ENCODE results near the gene CDK9.

DNA sequence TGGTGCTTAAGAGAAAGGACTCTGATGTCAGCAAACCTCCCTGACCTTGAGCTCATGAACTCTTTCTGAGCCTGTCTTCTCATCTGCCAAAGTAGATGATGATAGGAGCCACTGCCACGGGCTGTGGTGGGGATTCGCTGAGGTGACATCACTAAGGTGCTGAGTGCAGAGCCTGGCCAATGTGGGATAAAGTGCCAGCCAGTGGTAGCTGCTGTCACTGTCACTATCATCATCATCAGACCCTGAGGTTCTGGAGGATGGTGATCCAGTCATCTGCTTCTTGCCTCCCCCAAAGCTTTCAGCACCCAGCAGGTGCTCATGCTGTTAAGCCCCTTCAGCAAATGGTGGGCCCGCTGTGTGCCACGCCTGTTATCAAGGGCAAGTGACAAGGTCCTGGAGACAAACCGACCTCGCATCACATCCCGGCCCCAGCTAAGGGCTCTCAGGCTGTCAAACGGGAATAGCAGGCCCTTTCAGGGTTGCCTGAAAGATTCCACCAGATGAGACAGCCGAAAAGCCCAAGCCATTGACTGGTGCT lies 23.2 kb downstream of the CDK9 start:
- TF ChIP-seq POLR2A (IDR thresholded peaks at IDR 0.05): no peak
- TF ChIP-seq, protein P1, sequence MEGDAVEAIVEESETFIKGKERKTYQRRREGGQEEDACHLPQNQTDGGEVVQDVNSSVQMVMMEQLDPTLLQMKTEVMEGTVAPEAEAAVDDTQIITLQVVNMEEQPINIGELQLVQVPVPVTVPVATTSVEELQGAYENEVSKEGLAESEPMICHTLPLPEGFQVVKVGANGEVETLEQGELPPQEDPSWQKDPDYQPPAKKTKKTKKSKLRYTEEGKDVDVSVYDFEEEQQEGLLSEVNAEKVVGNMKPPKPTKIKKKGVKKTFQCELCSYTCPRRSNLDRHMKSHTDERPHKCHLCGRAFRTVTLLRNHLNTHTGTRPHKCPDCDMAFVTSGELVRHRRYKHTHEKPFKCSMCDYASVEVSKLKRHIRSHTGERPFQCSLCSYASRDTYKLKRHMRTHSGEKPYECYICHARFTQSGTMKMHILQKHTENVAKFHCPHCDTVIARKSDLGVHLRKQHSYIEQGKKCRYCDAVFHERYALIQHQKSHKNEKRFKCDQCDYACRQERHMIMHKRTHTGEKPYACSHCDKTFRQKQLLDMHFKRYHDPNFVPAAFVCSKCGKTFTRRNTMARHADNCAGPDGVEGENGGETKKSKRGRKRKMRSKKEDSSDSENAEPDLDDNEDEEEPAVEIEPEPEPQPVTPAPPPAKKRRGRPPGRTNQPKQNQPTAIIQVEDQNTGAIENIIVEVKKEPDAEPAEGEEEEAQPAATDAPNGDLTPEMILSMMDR (IDR thresholded peaks at IDR 0.05 in 8 of 11, conservative IDR thresholded peaks at IDR 0.05 in 3 of 11): no peak
- no peak for TF ChIP-seq POLR2AphosphoS5 (IDR thresholded peaks at IDR 0.05)

Measured in spleen (tissue), 7 donors.